Measurements from ENCODE around the gene EPB41L4B. TPM values are rescaled to one million over a fixed set of nuclear protein-coding genes. Genes with fewer than 3 reads are reported as not detected.

Gene EPB41L4B
- total and polyA plus RNA-seq, 2 of the 4 experiments (the other 2 are of a cell fraction) = 0.36 to 0.54 TPM

DNA sequence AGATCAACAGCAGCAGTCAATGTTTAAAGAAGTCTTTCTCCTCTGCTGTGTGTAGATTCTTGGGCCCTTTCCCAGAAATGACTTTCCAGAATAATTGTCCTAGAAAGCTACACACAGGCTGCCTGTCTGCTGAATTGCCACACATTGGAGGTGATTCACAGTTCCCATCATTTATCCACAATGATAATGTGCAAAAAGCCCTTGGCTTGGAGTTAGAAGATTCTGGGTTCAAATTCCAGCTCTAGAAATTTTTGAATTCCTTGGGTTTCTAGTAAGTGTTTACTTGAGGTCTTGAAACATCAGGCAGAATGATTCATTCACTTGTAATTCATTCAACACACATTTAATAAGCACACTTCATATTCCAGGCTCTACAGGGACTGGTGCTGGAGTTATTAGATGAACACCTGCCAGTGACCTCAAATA lies 28.6 kb upstream of the EPB41L4B start:
- Histone ChIP-seq H3K14ac (replicated peaks; ENCODE audit: low read depth, low read length) (no peak overlapping the region), H2BK5ac (ENCODE audit: low read depth, low read length, poor library complexity, severe bottlenecking) (no peak overlapping the region), H3K56ac (ENCODE audit: extremely low read depth, insufficient read depth, low read length) (no peak overlapping the region), H2AK9ac (replicated peaks; ENCODE audit: low read depth, low read length, poor library complexity) (no peak overlapping the region), H4K91ac (ENCODE audit: insufficient read depth, low read depth, low read length) (no peak overlapping the region), H3K36me3 (ENCODE audit: control insufficient read depth, insufficient read depth, low read length) (no peaks in the 10 kb centered on the region), H4K5ac (ENCODE audit: low read depth, low read length) (no peak overlapping the region), H2BK20ac (ENCODE audit: low read depth, low read length) (no peak overlapping the region), H4K8ac (ENCODE audit: low read depth in 2 of 2, low read length in 2 of 2) (no peak overlapping the region), H3K4me3 (ENCODE audit: insufficient read depth, low read depth, low read length) (no peak overlapping the region), H2AK5ac (ENCODE audit: low read depth, low read length) (no peak overlapping the region), H3K9me1 (ENCODE audit: insufficient read depth, low read length) (no peaks in the 10 kb centered on the region; the same call in 1 of the 2 replicates), H3K4me2 (ENCODE audit: low read depth, low read length) (no peak overlapping the region), H2AFZ (replicated peaks; ENCODE audit: low read length, poor library complexity) (no peak overlapping the region), H3K4ac (ENCODE audit: low read depth, low read length) (no peak overlapping the region), H3K9ac (ENCODE audit: low read depth, low read length) (no peak overlapping the region), H3K23ac (ENCODE audit: low read depth, low read length) (no peak overlapping the region), H2BK15ac (ENCODE audit: low read depth, low read length) (no peak overlapping the region), H3K27ac (ENCODE audit: insufficient read depth, low read length) (no peak overlapping the region), H3K27me3 (ENCODE audit: control insufficient read depth, insufficient read depth, low read length) (peaks cover 17% of the 10 kb centered on the region), H3K18ac (ENCODE audit: low read depth, low read length) (no peak overlapping the region), H3K9me3 (ENCODE audit: control insufficient read depth, insufficient read depth, low read length) (no peaks in the 10 kb centered on the region), H2BK120ac (ENCODE audit: low read depth, low read length) (no peak overlapping the region), H4K20me1 (ENCODE audit: insufficient read depth, low read length) (no peaks in the 10 kb centered on the region), H3K4me1 (ENCODE audit: control insufficient read depth, insufficient read depth, low read length) (peaks cover 3% of the 10 kb centered on the region; the same call in 1 of the 2 replicates), H3K79me1 (ENCODE audit: low read depth in 1 of 2, low read length in 2 of 2) (no peaks in the 10 kb centered on the region)
- ChIA-PET CTCF (no interaction called here), POLR2A (ENCODE audit: unreplicated experiment) (no interaction called here)
- in situ Hi-C loops (cut with MboI; ENCODE audit: low sequenced_read_pairs) (no loop called here), intact Hi-C loops (cut with micrococcal nuclease) (loop anchor here (1.0 kb wide), 1 partner anchor 313 kb away; no protein-coding TSS in a partner anchor), dilution Hi-C loops (cut with HindIII; ENCODE audit: low sequenced_read_pairs, unreplicated experiment) (no loop called here)
- BruUV-seq (replicated peaks) = no TSS peak
- TF ChIP-seq FOS (IDR thresholded peaks at IDR 0.05; ENCODE audit: low read depth, low read length) (0 out of 2 replicates have a peak, but pooled peaks have one; percentile 14), CEBPB (IDR thresholded peaks at IDR 0.05; ENCODE audit: low read depth, low read length) (peak; percentile 88), RAD21 (IDR thresholded peaks at IDR 0.05; ENCODE audit: low read length) (no peak)
- peak; percentile 93 for ATAC-seq (ENCODE audit: low read depth)
- DNase-seq = peak; percentile 89

All from IMR-90 (cell line).